ENCODE measurements around the gene PIGV.
A peak's percentile ranks its signal among the peaks of the same experiment; 100 is the strongest.

Gene PIGV

GRCh38 chr1:26787706-26788514, at the start of gene PIGV:
Gene PIGV, plus strand, starts transcription at chr1:26787950. Its CDS starts 2,866 bp downstream, at chr1:26790816.
- DNase-seq (ENCODE audit: low read depth in 1 of 2, low spot score in 1 of 2) = peak; percentile 82 to 86

DNA sequence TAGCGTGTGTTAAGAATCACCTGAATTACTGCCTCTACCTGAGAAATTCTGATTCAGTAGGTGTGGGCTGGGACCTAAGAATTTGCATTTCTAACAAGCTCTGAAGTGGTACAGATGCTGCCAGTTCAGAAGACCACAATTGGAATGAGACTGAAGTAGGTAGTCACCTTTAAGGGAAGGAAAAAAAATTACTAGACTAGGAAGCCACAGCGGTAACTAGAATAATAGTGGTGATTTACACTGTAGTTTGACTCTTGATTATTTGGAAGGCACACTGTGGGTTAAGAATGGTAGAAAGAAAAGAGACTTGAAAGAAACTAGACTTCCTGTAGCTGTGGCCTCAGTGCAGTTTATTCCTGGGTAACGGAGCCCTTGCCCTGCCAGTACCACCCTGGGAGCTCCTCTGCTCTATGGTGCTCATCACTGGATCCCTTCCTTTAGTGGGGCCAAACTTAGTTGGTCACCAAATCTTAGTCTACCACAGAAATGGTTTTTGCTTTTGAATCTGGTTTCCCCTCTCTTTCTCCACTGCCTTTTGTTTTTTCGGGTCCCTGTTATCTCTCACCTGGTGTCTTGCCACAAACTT, 48.3 kb upstream of the PIGV start:
- DNase-seq (ENCODE audit: low read depth in 1 of 2, low spot score in 1 of 2) = no peak

- DNase-seq (ENCODE audit: low read depth in 1 of 2, low spot score in 1 of 2) = no peak
Measured at GRCh38 chr1:26740023-26740634, 47.6 kb upstream of the PIGV start.

DNA sequence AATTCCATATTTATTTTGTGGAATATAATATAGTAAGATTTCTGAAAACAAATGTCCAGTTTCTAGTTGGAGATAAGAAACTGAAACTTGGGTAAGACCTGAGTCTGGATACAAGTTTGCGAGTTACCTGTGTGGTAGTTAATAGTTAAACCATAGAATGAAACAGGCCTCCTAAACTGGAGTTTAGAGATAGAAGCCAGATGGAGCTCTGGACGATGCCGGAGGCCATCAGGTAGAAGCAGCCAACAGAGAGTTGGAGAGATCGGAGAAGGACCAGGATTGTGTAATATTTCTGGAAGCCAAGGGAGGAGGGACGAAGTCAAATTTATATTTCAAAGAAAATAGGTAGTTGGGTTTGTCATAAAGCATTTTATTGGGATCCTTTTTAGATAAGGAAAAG, 46.8 kb upstream of the PIGV start:
- no peak for DNase-seq (ENCODE audit: low read depth in 1 of 2, low spot score in 1 of 2)

DNA sequence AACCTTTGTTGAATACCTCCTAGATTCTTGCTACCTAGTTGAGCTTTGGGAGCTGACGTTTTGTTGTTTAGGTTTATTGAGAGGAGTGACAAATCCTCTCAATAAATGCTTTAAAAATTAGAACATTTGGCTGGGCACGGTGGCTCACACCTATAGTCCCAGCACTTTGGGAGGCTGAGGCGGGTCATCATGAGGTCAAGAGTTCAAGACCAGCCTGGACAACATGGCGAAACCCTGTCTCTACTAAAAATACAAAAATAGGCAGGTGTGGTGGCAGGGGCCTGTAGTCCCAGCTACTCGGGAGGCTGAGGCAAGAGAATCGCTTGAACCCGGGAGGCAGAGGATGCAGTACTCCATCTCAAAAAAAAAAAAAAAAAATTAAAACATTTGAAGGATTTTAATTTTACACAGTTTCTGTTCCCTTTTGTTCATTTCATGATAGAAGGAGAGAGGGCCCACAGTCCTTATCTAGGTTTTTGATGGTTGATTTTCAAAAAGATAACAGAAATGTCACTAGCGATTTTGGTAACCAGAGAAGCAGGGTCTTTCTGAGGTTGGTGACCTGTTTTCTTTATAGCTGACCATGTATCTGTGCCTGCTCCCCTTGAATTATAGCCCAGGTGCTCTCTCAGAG, 44.2 kb upstream of the PIGV start:
- DNase-seq (ENCODE audit: low read depth in 1 of 2, low spot score in 1 of 2) = no peak

GRCh38 chr1:26744075-26744959, 43.4 kb upstream of the PIGV start:
- peak; percentile 44 to 68 for DNase-seq (ENCODE audit: low read depth in 1 of 2, low spot score in 1 of 2)

GRCh38 chr1:26745191-26745590, 42.6 kb upstream of the PIGV start:
- no peak for DNase-seq (ENCODE audit: low read depth in 1 of 2, low spot score in 1 of 2)

- no peak for DNase-seq (ENCODE audit: low read depth in 1 of 2, low spot score in 1 of 2)
Measured at GRCh38 chr1:26747048-26747447, 40.7 kb upstream of the PIGV start.

GRCh38 chr1:26748351-26748750, 39.4 kb upstream of the PIGV start:
- DNase-seq (ENCODE audit: low read depth in 1 of 2, low spot score in 1 of 2) = no peak

DNA sequence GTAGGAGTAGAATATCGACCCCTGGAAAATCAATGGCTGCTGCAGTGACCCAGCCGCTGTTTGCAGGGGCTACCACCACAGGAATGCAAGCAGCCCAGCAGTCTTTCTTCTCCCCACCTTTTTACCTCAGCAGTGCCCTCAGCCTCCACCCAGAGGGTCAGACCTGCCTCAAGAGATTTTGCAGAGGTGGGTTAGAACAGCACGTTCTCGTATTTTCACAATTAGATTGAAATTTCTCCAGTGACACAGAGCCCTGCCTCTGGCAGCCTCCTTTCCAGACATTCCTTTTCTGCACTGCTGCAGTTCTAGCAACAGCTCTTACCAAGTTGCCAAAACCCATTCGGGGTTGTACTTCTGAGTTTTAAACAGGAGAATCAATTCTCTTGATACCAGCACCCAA, 38.3 kb upstream of the PIGV start:
- no peak for DNase-seq (ENCODE audit: low read depth in 1 of 2, low spot score in 1 of 2)

DNA sequence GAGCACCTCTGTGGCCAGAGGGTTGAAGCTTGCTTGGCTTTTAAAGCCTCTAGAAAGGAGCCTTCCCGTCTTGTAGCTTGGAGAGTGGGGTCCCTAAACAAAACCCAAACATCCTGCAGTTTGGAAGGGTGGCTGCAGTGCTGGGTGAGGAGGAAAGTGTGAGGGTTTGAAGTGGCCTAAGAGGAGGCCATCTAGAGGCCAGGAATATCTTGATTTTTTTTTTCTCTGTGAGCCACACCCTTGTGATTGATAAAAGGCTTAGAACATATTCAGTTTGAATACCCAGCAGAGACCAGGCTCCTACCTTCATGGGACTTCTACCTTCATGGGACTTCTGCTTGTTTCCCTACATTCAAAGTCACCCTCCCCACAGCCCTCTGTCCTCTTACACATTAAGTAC, 37.3 kb upstream of the PIGV start:
- DNase-seq (ENCODE audit: low read depth in 1 of 2, low spot score in 1 of 2) = no peak

GRCh38 chr1:26752519-26752918, 35.2 kb upstream of the PIGV start:
- DNase-seq (ENCODE audit: low read depth in 1 of 2, low spot score in 1 of 2) = no peak

GRCh38 chr1:26754086-26754874, 33.5 kb upstream of the PIGV start:
- no peak for DNase-seq (ENCODE audit: low read depth in 1 of 2, low spot score in 1 of 2)

DNA sequence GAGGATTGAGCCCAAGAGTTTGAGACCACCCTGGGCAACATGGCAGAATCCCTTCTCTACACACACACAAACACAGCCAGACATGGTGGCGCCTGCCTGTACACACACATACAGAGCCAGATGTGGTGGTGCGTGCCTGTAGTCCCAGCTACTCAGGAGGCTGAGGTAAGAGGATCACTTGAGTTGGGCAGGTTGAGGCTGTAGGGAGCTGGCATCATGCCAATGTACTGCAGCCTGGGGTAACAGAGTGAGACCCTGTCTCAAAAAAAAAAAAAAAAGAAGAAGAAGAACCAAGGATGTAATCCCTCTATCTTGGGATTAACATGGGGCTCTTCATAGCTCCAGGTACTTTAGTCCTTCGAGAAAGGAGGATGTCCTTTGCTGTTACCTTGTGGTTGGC, 29.4 kb upstream of the PIGV start:
- DNase-seq (ENCODE audit: low read depth in 1 of 2, low spot score in 1 of 2) = no peak

GRCh38 chr1:26759531-26759930, 28.2 kb upstream of the PIGV start:
- no peak for DNase-seq (ENCODE audit: low read depth in 1 of 2, low spot score in 1 of 2)

GRCh38 chr1:26761217-26761616, 26.5 kb upstream of the PIGV start:
- DNase-seq (ENCODE audit: low read depth in 1 of 2, low spot score in 1 of 2) = no peak

DNA sequence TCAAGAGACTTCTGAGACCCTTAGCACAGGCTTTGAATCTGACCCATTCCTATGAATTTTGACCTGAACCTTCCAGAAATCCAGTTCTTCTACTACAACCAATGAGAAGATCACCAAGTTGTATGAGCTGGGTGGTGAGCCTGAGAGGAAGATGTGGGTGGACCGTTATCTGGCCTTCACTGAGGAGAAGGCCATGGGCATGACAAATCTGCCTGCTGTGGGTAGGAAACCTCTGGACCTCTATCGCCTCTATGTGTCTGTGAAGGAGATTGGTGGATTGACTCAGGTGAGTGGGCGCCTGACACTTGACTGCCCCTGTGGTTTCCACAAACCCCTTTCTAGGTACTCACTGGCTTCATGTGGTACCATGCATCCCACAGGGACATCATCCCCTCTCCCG, 20.0 kb upstream of the PIGV start:
- DNase-seq (ENCODE audit: low read depth in 1 of 2, low spot score in 1 of 2) = no peak

GRCh38 chr1:26768755-26769154, 19.0 kb upstream of the PIGV start:
- no peak for DNase-seq (ENCODE audit: low read depth in 1 of 2, low spot score in 1 of 2)

DNA sequence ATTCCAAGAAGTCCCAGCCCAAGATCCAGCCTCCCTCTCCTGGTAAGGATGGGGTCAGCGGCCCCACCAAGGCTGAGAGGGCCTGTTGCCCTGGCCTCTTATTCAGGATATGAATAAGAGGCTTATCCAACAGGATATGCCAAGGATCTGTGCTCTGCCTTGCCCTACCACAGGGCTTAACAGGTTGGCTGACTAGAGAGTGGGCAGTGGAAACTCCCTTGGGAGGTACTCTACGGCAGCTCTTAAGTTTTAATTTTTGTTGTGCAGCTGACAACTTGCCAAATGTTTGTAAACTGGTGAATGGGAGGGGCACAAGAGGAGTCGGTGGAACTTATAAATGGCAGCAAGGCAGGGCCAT, 16.5 kb upstream of the PIGV start:
- no peak for DNase-seq (ENCODE audit: low read depth in 1 of 2, low spot score in 1 of 2)

DNA sequence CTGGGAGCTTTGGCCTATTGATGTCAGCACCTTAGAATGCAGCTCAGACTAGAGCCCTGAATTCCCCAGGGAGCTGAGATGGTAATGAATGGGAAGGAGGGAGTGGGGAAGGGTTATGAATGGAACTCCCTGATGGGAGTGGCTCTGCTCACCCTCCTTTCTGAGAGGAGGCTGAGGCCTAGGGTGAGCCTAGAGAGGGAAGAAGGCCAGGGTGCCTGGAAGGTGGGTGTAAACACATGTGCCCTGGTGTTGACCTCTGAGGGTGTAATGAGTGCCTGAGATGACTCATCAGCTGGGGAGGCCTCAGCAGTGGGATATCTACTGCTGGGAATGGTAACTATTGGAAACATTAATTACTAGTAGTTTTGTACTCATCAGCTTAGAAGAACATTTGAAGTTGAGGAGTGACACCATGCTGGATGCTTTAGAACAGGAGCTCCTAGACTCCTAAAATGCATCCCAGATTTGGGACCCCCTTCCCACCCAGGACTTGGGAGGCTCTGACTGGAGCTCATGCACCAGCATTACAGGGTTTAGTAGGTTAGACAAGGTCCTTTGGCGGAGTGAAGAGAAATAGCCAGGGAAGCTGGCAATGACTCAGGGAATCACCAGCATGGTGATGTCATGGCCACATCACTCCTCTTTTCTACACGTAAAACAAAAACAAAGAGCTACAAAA, 16.0 kb upstream of the PIGV start:
- DNase-seq (ENCODE audit: low read depth in 1 of 2, low spot score in 1 of 2) = no peak
